Astrocyte of the hippocampus (primary cell): ENCODE measurements around the gene C3.
"Not testable (repeated sequence)": the region's sequence is repeated elsewhere in the genome, so short reads cannot be mapped to it uniquely, and the experiment has no call there.

ENCODE experiments used
- DNase-seq: peaks from one replicate; pipeline ENCODE4 v3.0.0; 2011; ENCODE audit warnings: low read depth, low spot score

Gene C3

DNA sequence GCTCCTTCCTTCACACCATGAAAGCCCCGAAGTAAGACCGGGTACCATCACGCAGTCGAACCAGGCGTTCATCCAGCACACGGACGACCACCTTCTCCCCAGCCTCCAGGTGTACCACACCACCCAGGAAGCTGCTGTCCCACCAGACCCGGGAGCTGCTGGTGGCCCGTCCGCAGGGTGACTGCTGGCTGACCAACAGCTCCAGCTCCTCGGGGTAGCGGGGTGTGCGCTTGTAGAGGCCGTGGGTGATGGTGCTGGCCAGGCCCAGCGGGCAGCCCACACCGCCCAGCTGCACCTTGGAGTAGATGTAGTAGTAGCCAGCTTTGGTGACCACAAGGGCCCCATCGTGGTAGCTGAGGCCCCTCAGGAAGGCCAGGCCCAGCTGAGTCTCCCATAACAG is 55.5 kb downstream of the C3 start:
- DNase-seq: no peak

DNA sequence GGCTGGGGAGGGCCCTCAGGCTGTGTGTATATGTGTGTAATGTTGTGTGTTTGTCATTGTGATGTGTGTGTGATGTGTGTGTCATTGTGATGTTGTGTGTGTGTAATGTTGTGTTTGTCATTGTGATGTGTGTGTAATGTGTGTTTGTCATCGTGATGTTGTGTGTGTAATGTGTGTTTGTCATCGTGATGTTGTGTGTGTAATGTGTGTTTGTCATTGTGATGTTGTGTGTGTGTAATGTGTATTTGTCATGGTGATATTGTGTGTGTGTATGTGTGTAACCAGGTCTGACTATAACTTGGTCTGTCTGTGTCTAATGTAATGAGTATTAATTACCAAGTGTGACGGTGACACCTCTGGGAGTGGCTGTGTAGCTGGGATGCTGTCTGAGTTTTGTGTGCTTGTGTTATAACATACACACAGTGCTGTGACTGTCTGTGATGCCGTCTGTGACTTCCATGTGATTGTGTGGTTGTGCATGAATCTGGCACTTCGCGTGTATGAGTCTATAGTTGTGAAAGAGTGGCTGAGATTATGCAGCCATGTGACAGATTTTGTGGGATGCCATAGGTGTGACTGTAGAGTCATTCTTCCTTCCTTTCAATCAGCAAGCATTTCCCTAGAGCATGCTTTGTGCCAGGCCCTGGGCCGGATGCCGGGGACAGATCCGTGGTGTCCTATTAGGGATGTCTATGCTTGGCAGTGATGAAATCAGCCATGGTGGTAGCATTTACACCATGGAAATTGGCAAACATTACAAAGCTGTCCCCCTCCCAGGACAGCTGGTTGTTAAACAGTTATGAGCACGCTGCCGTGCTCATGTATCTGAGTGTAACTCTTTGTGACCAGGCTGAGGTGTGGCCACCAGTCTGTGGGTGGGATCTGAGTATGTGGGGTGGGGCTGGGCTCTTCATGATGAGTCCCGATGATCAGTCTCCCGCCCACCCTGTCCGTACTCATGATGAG is 56.9 kb downstream of the C3 start:
- DNase-seq: no peak

DNA sequence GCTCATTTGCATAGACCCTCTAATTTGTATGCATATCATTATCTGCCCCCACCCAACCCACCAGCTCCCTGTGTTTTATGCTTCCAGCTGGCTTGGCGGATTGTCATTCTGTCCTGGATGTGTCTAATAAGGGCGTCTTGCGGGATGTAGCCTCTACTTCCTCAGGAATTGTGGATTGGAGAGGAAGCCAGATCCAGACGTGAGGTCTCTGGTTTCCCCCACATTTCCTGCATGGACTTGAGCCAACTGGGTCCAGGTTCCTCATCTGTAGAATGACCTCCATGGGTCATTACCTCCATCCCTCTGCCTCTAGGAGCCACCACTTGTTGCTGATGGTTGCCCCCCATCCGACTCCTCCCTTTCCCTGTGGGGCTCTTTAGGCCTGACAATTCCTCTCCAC is 57.7 kb downstream of the C3 start:
- no peak for DNase-seq

DNA sequence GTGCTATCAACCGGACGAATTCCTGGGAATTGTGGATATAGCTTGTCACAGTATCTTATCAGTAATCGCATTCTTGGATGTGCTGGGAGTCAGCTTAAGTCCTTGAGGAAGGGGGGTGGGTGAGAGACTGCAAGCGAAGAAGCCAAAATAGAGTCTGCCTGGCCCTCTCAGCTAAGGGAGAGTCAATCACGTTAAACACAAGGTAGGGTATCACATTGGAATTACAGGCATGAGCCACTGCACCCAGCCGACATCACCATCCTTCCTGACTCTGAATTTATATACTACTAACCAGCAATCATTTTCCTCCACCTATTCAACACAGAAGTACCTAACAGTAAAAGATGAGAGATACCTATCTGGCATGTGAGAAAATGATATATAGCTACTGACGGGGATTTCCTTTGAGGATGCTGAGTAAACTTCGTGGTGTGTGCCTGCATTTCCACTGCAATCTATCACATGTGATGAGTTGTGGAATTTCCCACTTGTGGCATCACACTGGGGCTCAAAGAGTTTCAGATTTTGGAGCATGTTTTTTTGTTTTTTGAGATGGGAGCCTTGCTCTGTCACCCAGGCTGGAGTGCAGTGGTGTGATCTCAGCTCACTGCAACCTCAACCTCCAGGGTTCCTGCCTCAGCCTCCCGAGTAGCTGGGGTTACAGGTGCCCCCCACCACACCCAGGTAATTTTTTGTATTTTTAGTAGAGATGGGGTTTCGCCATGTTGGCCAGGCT is 58.8 kb downstream of the C3 start:
- DNase-seq: not testable (repeated sequence)

DNA sequence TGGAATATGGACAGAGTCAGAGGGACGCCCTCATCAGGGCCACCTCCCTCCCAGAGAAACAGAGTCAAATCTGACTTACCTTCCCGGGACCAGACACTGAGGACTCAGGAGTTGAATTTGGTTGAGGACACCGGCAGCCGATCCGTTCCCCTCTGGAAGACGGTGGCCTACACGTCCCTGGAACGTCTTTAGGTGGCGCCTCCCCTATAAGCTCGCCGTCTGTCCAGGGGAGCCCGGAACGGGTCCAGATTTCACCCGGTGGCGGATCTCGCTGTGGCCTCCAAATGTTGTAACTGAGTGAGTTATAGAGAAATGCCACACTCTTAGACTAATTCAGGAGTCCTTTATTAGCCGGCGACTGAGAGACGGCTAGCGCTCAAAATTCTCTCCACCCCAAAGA is 59.5 kb downstream of the C3 start:
- no peak for DNase-seq

DNA sequence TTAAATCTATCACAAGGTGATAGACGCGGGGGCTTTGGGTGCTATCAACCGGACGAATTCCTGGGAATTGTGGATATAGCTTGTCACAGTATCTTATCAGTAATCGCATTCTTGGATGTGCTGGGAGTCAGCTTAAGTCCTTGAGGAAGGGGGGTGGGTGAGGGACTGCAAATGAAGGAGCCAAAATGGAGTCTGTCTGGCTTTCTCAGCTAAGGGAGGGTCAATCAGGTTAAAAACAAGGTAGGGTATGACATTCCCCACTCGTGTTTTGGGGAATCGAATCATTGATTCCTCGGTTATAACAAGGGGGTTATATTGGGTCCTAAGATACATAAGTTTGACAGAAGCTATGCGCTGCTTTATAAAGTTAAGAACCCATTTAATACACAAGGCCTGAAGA is 64.1 kb downstream of the C3 start:
- not testable (repeated sequence) for DNase-seq

DNA sequence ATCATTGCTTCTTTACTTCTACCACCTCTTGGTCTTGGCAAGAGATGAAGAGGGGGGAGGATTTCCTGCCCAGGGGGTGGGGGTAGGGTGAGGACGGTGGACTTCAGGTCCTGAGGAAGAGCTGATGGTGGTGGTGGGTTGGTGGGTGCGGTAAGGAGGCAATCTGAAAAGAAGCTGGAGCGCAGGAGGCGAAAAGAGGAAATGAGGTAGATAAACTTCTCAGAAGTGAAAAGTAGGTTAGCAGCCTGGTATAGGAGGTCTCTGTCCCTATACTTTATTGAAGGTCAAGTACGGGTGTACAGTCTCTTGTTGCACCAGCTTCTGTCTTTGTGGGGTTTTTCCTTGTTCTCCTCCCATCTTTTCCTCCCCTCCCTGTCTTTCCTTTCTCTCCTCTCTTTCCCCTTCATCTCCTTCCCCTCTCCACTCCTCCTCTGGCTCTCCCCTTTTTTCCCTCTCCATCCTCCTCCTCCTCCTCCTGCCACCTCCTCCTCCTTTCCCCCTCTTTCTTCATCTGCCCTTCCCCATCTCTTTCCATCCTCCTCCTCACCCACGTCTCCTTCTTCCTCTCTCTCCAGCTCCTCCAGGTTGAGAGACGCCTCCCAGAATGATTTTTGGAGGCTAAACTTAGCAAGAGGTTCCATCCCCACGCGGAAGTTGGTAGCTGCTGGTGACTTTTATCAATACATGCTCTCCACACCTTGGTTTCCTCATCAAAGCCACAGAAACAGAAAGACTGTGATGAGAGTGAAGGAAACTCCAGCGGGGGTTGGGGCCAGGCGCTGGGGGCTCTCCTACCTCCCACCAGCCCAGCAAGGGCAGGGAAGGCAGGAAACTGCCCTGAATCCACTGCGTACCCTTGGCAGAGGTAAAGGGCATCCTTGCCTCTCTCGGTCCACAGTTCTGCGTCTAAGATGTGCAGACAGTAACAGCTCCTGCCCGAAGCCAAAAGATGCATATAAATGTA is 65.8 kb downstream of the C3 start:
- DNase-seq: no peak

DNA sequence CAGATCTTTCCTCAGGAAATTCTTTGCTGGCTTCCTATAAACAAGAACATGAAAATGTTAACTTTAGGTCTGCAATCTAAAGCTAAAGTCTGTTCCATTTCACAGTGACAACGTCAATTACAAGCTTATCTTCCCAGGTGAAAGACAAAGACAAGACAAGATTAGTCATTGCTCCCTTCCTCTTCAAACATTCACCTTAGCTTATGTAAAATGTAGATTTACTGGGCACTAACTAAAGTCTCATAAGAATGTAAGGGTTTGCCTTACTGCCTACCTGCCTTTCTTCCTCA is 67.7 kb downstream of the C3 start:
- no peak for DNase-seq

DNA sequence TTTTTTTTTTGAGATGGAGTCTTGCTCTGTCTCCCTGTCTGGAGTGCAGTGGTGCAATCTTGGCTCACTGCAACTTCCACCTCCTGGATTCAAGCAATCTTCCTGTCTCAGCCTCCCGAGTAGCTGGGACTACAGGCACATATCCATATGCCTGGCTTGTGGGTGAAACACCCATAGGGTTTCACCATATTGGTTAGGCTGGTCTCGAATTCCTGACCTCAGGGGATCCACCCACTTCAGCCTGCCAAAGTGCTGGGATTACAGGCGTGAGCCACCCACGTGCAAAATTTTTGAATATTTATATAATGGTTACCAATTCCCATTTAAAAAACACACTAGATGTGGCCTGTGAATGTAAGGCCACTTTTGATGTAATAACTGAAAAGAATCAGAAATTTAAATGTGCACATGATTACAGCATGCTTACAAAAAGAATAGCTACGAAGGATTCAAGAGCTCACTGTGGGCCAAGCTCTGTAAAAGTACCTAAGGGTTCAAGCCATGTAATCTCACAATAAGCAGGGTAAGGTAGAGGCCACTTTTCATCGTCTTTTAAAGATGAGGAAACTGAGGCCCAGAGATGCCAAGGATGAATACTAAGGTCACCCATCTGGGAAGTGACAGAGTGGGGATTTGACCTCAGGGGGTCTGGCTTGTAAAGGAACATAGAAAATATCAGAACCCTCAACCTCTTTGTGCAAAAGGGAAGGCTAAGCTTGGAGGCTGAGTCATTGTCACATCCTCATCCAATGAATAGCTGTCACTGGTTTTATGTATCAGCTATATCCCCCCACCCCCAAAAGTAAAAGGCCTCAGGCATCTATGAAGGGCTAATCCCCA is 68.3 kb downstream of the C3 start:
- no peak for DNase-seq

DNA sequence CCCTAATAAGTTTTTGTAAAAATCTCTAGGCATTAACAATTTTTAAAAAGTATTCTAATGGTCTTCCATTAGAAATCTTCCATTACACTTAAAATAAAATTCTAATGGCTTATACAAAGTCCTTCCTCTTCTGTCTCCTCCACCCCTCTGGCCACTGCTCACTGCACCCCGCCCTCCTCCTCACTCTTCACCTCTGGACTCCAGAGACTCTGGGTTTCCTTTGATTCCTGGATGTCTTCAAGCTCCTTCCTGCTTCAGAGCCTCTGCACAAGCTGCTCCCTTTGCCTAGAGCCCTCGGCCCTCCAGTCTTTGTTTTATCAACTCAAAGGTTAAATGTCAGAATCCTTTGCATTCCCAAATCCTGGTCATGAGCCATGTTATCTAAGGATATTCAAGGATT is 71.3 kb downstream of the C3 start:
- DNase-seq: no peak

DNA sequence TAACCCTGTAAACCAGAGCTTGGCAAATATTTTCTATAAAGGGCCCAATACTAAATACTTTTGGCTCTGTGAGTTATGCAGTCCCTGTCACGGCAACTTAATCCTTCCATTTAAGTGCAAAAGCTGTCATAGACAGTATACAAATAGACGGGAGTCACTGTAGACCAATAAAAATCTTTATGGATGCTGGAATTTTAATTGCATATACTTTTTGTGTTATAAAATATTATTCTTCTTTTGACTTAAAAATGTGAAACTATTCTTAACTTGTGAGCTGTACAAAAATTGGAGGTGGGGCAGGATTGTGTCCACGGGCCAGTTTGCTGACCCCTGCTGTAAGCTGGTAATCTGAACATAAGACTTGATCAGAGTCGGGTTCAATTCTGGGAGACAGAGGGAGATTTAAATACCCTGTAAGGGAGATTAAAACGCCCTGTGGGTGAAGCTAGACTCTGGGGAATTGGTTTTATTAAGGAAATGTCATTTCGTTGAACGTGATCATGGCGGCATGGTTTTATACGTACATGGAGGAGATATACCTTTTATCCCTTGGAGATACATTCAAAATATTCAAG is 72.2 kb downstream of the C3 start:
- DNase-seq: no peak

DNA sequence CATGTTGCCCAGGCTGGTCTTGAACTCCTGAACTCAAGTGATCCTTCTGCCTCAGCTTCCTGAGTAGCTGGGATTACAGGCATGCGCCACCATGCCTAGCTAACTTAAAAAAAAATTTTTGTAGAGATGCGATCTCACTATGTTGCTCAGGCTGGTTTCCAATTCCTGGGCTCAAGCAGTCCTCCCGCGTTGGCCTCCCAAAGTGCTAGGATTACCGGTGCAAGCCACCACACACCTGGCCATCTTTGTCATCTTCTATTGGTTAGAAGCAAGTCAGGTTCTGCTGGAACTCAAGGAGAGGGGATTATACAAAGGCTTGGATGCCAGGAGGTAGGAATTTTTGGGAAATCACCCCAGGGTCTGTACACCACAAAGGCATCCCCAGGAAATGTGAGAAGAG is 75.7 kb downstream of the C3 start:
- DNase-seq: no peak

DNA sequence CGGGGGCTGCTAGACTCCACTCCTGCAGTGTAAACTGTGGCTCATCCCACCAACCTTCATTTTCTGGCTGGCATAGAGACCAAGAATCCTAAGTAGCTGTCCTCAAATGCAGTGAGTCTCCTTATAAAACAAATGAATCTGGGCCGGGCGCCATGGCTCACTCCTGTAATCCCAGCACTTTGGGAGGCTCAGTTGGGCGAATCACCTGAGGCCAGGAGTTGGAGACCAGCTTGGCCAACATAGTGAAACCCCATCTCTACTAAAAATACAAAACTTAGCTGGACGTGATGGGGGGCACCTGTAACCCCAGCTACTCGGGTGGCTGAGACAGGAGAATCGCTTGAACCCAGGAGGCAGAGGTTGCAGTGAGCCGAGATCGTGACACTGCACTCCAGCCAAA is 80.1 kb downstream of the C3 start:
- DNase-seq: not testable (repeated sequence)

DNA sequence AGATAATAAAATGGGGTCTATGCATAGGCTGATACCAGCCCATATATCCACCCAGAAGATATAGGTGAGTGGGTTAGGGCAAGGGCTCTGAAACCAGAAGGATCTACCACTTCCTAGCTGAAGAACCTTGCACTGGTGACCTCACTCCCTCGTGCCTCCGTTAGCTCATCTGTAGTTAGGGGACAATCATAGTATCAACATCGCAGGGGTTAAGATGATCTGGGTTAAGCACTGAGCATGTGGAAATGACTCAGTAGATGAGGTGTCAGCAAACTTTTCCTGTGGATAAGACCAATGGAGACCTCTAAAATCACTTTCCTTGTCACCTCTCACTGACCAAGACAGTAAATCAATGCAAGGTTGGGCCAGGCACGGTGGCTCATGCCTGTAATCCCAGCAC is 81.0 kb downstream of the C3 start:
- DNase-seq: no peak

DNA sequence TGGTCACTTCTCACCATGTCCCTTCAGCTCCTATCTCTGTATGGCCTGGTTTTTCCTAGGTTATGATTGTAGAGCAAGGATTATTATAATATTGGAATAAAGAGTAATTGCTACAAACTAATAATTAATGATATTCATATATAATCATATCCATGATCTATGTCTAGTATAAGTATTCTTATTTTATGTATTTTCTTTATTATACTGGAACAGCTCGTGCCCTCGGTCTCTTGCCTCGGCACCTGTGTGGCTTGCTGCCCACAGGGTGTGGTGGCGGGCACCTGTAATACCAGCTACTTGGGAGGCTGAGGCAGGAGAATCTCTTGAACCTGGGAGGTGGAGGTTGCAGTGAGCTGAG is 87.0 kb downstream of the C3 start:
- DNase-seq: not testable (repeated sequence)

DNA sequence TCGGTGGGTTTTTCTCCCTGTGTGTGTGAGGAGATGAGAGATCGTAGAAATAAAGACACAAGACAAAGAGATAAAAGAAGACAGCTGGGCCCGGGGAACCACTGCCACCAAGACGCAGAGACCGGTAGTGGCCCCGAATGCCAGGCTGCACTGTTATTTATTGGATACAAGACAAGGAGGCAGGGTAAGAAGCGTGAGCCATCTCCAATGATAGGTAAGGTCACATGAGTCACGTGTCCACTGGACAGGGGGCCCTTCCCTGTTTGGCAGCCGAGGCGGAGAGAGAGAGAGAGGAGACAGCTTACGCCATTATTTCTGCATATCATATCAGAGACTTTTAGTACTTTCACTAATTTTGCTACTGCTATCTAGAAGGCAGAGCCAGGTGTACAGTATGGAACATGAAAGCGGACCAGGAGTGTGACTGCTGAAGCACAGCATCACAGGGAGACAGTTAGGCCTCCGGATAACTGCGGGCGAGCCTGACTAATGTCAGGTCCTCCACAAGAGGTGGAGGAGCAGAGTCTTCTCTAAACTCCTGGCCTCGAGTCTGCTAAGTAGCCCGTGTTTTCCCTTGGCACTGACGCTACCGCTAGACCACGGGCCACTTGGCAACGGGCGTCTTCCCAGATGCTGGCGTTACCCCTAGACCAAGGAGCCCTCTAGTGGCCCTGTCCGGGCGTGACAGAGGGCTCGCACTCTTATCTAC is 87.5 kb downstream of the C3 start:
- peak; percentile 73 for DNase-seq

DNA sequence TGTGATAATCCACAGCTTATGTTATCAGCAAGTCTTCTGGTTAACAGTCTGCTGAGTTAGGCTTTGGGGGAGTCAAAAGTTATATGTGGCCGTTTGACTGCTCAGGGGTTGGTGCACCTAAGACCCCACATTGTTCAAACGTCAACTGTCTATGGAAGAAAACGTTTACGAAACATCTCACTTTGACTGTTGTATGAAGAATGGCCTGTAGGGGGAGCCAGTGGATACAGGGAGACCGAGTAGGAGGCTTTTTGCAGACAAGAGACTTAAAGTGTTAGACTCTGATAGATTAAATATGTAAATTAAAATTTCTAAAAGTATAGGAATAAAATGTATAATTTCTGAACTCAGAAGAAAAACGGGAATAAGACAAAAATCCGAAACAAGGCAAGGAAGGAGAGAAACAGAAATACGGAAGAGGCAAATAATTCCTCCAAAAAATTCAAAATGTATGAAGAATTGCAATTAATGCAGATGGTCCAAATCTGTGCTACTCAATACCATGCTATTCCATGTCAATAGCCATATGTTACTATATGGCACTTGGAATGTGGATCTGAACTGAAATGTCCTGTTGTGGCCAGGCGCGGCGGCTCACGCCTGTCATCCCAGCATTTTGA is 88.3 kb downstream of the C3 start:
- peak; percentile 81 for DNase-seq
